ENCODE measurements around the gene CBR3. TPM values are rescaled to one million over a fixed set of nuclear protein-coding genes. Genes with fewer than 3 reads are reported as not detected.

CBR3 gene
- total and polyA plus RNA-seq, 5 donors from 2014 or later, result 1.8 to 13.2 (median 10.1) TPM

GRCh38 chr21:36159356-36159921, 24.6 kb downstream of the CBR3 start:
- H3K27me3 Mint-ChIP-seq, result peaks cover 6% of the 10 kb centered on the region
- Histone ChIP-seq H3K27me3 (ENCODE audit: control insufficient read depth, insufficient read depth, low read length) (no peaks in the 10 kb centered on the region), H3K27ac (ENCODE audit: insufficient read depth, low read length, poor library complexity, severe bottlenecking) (no peak overlapping the region), H3K36me3 (ENCODE audit: control insufficient read depth, insufficient read depth, low read length) (peaks cover 2% of the 10 kb centered on the region), H3K4me3 (ENCODE audit: low read depth, low read length) (no peak overlapping the region), H3K9me3 (ENCODE audit: control insufficient read depth in 2 of 2, low read length in 2 of 2) (no peaks in the 10 kb centered on the region), H3K4me1 (ENCODE audit: control insufficient read depth, insufficient read depth, low read length, poor library complexity, severe bottlenecking) (peaks cover 22% of the 10 kb centered on the region)
- no peak overlapping the region for H3K27ac Mint-ChIP-seq
- ATAC-seq (ENCODE audit: low read depth in 2 of 2), result no peak
- no peaks in the 10 kb centered on the region for H3K9me3 Mint-ChIP-seq
- no peak for DNase-seq
- H3K36me3 Mint-ChIP-seq, result peaks cover 8% of the 10 kb centered on the region
- H3K4me3 Mint-ChIP-seq, result peak overlapping the region; percentile 41 to 94 (median 68)
- H3K4me1 Mint-ChIP-seq, result peaks cover 19 to 49% (median 33%) of the 10 kb centered on the region in 4 donors

- Histone ChIP-seq H3K4me1 (ENCODE audit: control insufficient read depth, insufficient read depth, low read length, poor library complexity, severe bottlenecking) (peaks cover 14% of the 10 kb centered on the region), H3K4me3 (ENCODE audit: low read depth, low read length) (no peak overlapping the region), H3K36me3 (ENCODE audit: control insufficient read depth, insufficient read depth, low read length) (peaks cover 6% of the 10 kb centered on the region), H3K27me3 (ENCODE audit: control insufficient read depth, insufficient read depth, low read length) (no peaks in the 10 kb centered on the region), H3K27ac (ENCODE audit: insufficient read depth, low read length, poor library complexity, severe bottlenecking) (no peak overlapping the region), H3K9me3 (ENCODE audit: control insufficient read depth in 2 of 2, low read length in 2 of 2) (no peaks in the 10 kb centered on the region)
- Mint-ChIP-seq H3K27ac (peak overlapping the region in 1 of 3 donors; percentile 44), H3K9me3 (no peaks in the 10 kb centered on the region), H3K27me3 (no peaks in the 10 kb centered on the region), H3K36me3 (peaks cover 10% of the 10 kb centered on the region), H3K4me1 (peaks cover 14 to 44% (median 30%) of the 10 kb centered on the region in 4 donors), H3K4me3 (no peak overlapping the region)
- ATAC-seq (ENCODE audit: low read depth in 2 of 2) (no peak), DNase-seq (no peak)
Observed at GRCh38 chr21:36160850-36161178, 25.9 kb downstream of the CBR3 start.

GRCh38 chr21:36162631-36163030, 27.8 kb downstream of the CBR3 start:
- peaks cover 6% of the 10 kb centered on the region for H3K4me1 ChIP-seq (ENCODE audit: control insufficient read depth, insufficient read depth, low read length, poor library complexity, severe bottlenecking)
- no peaks in the 10 kb centered on the region for H3K9me3 ChIP-seq (ENCODE audit: control insufficient read depth in 2 of 2, low read length in 2 of 2)
- H3K27me3 ChIP-seq (ENCODE audit: control insufficient read depth, insufficient read depth, low read length), result no peaks in the 10 kb centered on the region
- ATAC-seq (ENCODE audit: low read depth in 2 of 2), result no peak
- no peak overlapping the region for H3K27ac ChIP-seq (ENCODE audit: insufficient read depth, low read length, poor library complexity, severe bottlenecking)
- no peaks in the 10 kb centered on the region for H3K27me3 Mint-ChIP-seq
- peak overlapping the region in 1 of 4 donors; percentile 37 for H3K4me3 Mint-ChIP-seq
- H3K36me3 Mint-ChIP-seq, result peaks cover 16% of the 10 kb centered on the region
- H3K36me3 ChIP-seq (ENCODE audit: control insufficient read depth, insufficient read depth, low read length), result peaks cover 17% of the 10 kb centered on the region
- DNase-seq, result no peak
- H3K27ac Mint-ChIP-seq, result peak overlapping the region in 1 of 3 donors; percentile 54
- no peaks in the 10 kb centered on the region for H3K9me3 Mint-ChIP-seq
- peaks cover 14 to 38% (median 27%) of the 10 kb centered on the region in 4 donors for H3K4me1 Mint-ChIP-seq
- no peak overlapping the region for H3K4me3 ChIP-seq (ENCODE audit: low read depth, low read length)

- ATAC-seq (ENCODE audit: low read depth in 2 of 2), result no peak
- H3K4me3 ChIP-seq (ENCODE audit: low read depth, low read length), result no peak overlapping the region
- H3K4me1 ChIP-seq (ENCODE audit: control insufficient read depth, insufficient read depth, low read length, poor library complexity, severe bottlenecking), result no peaks in the 10 kb centered on the region
- DNase-seq, result no peak
- H3K27me3 ChIP-seq (ENCODE audit: control insufficient read depth, insufficient read depth, low read length), result no peaks in the 10 kb centered on the region
- H3K27me3 Mint-ChIP-seq, result no peaks in the 10 kb centered on the region
- H3K27ac ChIP-seq (ENCODE audit: insufficient read depth, low read length, poor library complexity, severe bottlenecking), result no peak overlapping the region
- peaks cover 21% of the 10 kb centered on the region for H3K36me3 ChIP-seq (ENCODE audit: control insufficient read depth, insufficient read depth, low read length)
- no peaks in the 10 kb centered on the region for H3K9me3 ChIP-seq (ENCODE audit: control insufficient read depth in 2 of 2, low read length in 2 of 2)
- H3K4me3 Mint-ChIP-seq, result peak overlapping the region in 1 of 4 donors; percentile 23
- peaks cover 21% of the 10 kb centered on the region for H3K36me3 Mint-ChIP-seq
- no peaks in the 10 kb centered on the region for H3K9me3 Mint-ChIP-seq
- H3K27ac Mint-ChIP-seq, result no peak overlapping the region
- peaks cover 9 to 31% (median 20%) of the 10 kb centered on the region in 4 donors for H3K4me1 Mint-ChIP-seq
Observed at GRCh38 chr21:36163750-36164741, 29.2 kb downstream of the CBR3 start.

GRCh38 chr21:36165356-36165755, 30.5 kb downstream of the CBR3 start:
- H3K36me3 Mint-ChIP-seq, result peaks cover 25% of the 10 kb centered on the region
- H3K27me3 ChIP-seq (ENCODE audit: control insufficient read depth, insufficient read depth, low read length), result no peaks in the 10 kb centered on the region

GRCh38 chr21:36166705-36167104, 31.8 kb downstream of the CBR3 start:
- H3K27ac Mint-ChIP-seq, result no peak overlapping the region
- H3K9me3 ChIP-seq (ENCODE audit: control insufficient read depth in 2 of 2, low read length in 2 of 2), result no peaks in the 10 kb centered on the region

More at GRCh38 chr21:36165356-36165755, 30.5 kb downstream of the CBR3 start:
- DNase-seq (no peak), ATAC-seq (ENCODE audit: low read depth in 2 of 2) (no peak)
- no peak overlapping the region for H3K4me3 Mint-ChIP-seq
- H3K27ac Mint-ChIP-seq, result no peak overlapping the region
- Histone ChIP-seq H3K4me3 (ENCODE audit: low read depth, low read length) (no peak overlapping the region), H3K27ac (ENCODE audit: insufficient read depth, low read length, poor library complexity, severe bottlenecking) (no peak overlapping the region), H3K4me1 (ENCODE audit: control insufficient read depth, insufficient read depth, low read length, poor library complexity, severe bottlenecking) (no peaks in the 10 kb centered on the region), H3K36me3 (ENCODE audit: control insufficient read depth, insufficient read depth, low read length) (peaks cover 29% of the 10 kb centered on the region), H3K9me3 (ENCODE audit: control insufficient read depth in 2 of 2, low read length in 2 of 2) (no peaks in the 10 kb centered on the region)
- no peaks in the 10 kb centered on the region for H3K27me3 Mint-ChIP-seq
- H3K9me3 Mint-ChIP-seq, result no peaks in the 10 kb centered on the region
- H3K4me1 Mint-ChIP-seq, result peaks cover 9 to 25% (median 15%) of the 10 kb centered on the region in 4 donors

GRCh38 chr21:36167541-36167940, 32.7 kb downstream of the CBR3 start:
- Mint-ChIP-seq H3K9me3 (no peaks in the 10 kb centered on the region), H3K4me1 (peaks cover 5 to 15% (median 12%) of the 10 kb centered on the region in 4 donors), H3K36me3 (peaks cover 33% of the 10 kb centered on the region), H3K4me3 (no peak overlapping the region), H3K27me3 (no peaks in the 10 kb centered on the region), H3K27ac (no peak overlapping the region)
- DNase-seq (no peak), ATAC-seq (ENCODE audit: low read depth in 2 of 2) (no peak)
- no peaks in the 10 kb centered on the region for H3K9me3 ChIP-seq (ENCODE audit: control insufficient read depth in 2 of 2, low read length in 2 of 2)
- peaks cover 29% of the 10 kb centered on the region for H3K36me3 ChIP-seq (ENCODE audit: control insufficient read depth, insufficient read depth, low read length)
- no peaks in the 10 kb centered on the region for H3K27me3 ChIP-seq (ENCODE audit: control insufficient read depth, insufficient read depth, low read length)
- H3K27ac ChIP-seq (ENCODE audit: insufficient read depth, low read length, poor library complexity, severe bottlenecking), result no peak overlapping the region
- H3K4me3 ChIP-seq (ENCODE audit: low read depth, low read length), result no peak overlapping the region
- no peaks in the 10 kb centered on the region for H3K4me1 ChIP-seq (ENCODE audit: control insufficient read depth, insufficient read depth, low read length, poor library complexity, severe bottlenecking)

More at GRCh38 chr21:36166705-36167104, 31.8 kb downstream of the CBR3 start:
- peaks cover 29% of the 10 kb centered on the region for H3K36me3 ChIP-seq (ENCODE audit: control insufficient read depth, insufficient read depth, low read length)
- no peak for ATAC-seq (ENCODE audit: low read depth in 2 of 2)
- no peak overlapping the region for H3K4me3 ChIP-seq (ENCODE audit: low read depth, low read length)
- Mint-ChIP-seq H3K27me3 (no peaks in the 10 kb centered on the region), H3K36me3 (peaks cover 30% of the 10 kb centered on the region), H3K4me3 (no peak overlapping the region), H3K9me3 (no peaks in the 10 kb centered on the region), H3K4me1 (peaks cover 5 to 19% (median 13%) of the 10 kb centered on the region in 4 donors)
- H3K27ac ChIP-seq (ENCODE audit: insufficient read depth, low read length, poor library complexity, severe bottlenecking), result no peak overlapping the region
- DNase-seq, result no peak
- no peaks in the 10 kb centered on the region for H3K27me3 ChIP-seq (ENCODE audit: control insufficient read depth, insufficient read depth, low read length)
- H3K4me1 ChIP-seq (ENCODE audit: control insufficient read depth, insufficient read depth, low read length, poor library complexity, severe bottlenecking), result no peaks in the 10 kb centered on the region
